Measurements from ENCODE around the gene TRIM15.

DNA sequence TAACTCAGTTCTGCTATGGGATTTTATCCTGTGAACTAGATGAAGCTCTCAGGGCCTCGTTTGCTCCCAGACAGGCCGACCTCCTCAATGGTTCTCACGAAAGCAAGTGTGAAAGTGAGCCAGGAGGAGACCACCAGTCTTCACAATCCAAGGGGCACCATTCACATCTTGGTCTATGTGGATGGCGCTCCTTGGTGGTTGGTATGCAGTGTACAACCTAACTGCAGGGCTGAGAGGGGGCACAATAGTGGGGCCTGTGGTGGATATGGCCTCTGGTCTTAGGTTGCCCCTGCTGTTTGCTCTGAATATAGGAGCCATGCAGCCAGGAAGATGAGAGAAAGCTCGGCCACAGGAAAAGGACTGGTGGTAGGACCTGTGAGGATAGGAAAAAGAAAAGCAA, 25.2 kb downstream of the TRIM15 start:
- TF ChIP-seq POLR2A (IDR thresholded peaks at IDR 0.05), result no peak
- TF ChIP-seq, protein P1, sequence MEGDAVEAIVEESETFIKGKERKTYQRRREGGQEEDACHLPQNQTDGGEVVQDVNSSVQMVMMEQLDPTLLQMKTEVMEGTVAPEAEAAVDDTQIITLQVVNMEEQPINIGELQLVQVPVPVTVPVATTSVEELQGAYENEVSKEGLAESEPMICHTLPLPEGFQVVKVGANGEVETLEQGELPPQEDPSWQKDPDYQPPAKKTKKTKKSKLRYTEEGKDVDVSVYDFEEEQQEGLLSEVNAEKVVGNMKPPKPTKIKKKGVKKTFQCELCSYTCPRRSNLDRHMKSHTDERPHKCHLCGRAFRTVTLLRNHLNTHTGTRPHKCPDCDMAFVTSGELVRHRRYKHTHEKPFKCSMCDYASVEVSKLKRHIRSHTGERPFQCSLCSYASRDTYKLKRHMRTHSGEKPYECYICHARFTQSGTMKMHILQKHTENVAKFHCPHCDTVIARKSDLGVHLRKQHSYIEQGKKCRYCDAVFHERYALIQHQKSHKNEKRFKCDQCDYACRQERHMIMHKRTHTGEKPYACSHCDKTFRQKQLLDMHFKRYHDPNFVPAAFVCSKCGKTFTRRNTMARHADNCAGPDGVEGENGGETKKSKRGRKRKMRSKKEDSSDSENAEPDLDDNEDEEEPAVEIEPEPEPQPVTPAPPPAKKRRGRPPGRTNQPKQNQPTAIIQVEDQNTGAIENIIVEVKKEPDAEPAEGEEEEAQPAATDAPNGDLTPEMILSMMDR (IDR thresholded peaks at IDR 0.05), result no peak
